ENCODE measurements around the gene GASK1A.
"Not testable (repeated sequence)": the region's sequence is repeated elsewhere in the genome, so short reads cannot be mapped to it uniquely, and the experiment has no call there.

The GASK1A gene

DNA sequence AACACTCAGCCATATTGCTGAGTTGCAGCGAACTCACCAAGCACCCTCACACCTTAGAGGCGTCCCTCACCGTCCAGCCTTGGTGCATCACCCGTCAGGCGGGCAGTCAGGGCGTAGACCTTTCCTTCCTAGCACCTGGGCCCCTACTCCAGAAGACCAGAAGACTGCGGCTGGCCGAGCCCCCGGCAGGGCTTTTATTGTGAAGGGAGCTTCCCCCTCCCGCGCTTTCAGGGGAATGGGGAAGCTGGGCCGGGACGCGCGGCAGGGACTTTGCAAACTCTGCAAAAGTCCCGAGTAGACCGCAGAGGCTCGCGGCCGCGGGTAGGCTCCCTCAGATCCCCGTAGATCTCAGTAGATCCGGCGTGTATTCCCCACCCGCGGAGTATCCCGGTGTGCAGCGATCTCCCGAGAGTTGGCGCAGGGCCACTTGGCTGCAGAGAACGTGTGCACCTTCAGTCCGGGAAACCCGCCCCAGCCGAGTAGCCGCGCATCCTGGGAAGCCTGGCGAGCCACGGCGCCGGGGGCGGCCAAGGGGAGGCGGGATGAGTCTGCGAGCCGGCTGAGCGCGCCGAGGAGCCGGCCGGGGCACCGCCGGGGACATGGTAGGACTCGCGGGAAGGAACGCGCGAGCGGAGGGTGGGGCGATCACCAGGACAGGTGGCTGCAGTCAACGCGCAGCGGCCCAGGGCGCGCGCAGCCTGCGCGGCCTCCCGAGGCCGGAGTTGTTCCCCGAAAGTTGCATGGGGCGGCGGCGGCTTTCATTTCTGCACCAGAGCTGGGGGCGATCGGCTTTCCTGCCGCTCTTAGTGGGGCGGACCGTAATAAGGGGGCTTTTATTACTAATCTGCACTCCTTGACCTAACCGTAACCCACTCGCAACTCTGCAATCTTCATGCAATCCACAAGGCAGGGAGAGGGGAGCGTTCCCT, at the start of gene GASK1A:
Gene GASK1A (plus strand): TSS at position 268 of the 929 bp plus-strand sequence. CDS start 332 bp downstream, at position 600.
- DNase-seq = peak; percentile 83

DNA sequence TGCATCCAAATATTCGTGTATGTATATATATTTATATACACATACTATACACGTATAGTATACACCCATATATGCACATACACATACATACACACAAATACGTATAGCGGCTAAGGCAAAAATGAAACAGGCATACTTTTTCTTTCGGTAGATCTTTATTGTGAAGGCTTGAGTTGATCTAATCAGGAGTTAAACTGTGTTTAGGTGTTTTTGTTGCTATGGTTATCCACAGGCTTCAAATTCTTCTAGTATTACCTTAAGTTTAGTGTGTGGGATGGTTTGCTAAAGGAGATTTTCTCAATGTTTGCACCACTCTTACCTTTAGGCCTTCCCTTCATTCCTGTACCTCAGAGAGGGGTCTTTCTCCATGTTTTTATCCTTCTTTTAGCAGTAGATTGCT, 45.0 kb upstream of the GASK1A start:
- DNase-seq = no peak

DNA sequence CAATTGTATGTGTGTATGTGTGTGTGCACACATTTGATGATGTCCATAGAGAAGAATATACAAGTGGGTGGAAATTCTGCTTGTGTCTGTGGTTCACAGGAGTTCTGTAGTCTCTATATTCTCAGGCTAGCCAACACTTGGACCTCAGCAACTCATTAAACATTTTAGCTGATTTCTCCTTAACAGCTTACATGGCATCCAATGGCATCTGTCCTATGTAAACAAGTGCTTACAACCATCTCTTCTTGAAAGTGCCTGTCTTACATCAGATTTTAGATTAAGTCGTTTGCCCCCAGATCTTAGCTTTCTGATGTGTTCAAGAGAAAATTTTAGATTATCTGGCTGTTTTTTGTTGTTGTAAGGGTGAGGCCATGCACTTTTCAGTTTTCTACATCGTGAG, 44.2 kb upstream of the GASK1A start:
- DNase-seq = no peak

DNA sequence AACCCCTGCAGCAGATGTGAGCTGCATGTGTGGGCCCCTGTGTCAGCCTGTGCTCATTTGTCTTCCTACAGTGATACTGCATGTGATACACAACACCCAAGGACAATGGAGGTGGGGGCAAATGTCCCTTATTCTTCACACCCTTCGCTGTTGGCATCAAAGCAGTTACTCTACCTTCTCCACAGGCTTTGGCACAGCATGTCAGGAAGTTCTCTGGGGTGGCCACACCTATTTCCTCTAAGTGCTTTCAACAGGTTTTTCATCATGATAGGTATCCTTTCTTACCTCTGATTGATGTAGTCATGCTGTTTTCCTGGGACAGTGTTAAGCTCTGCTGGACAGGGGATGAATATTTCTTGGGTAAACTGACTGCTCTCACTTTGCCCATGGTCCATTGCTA, 43.6 kb upstream of the GASK1A start:
- DNase-seq = no peak

DNA sequence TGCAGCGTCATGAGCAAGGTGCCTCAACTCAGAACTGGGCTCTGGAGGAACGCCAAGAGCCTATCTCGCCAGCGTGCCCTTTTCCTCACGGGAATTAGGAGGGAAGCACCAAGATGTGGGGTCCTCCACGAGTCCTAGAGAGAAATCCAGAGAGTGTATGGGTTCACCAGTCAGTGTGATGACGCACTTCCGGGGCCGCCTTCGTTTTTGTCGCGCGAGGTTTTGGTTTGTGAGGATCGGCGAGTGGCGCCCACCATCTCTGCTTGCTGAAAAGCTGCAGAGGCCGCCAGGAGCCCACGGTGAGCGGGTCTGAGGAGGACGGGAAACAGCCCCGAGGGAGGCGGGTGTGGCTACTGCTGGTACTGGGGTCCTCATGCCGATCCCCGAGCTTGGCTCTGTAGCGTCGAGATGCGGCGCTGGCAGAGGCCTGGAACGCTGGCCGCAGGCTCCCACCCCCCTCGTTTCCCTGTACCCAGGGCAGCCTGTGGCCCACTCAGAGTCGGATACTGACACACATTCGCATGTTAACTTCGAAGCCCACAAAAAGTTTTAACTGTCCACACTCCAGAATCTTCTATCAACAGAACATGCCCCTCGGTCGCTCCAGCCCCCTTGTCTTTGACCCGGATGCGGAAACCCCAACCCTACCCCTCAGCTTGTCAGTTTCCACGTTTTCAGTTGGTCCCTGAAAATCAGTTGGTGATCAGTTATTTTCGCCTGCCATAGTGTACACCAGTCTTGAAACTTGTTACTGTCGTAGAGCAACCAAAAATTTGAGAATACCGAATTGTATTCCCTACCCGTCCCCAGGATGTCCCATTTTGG, 42.7 kb upstream of the GASK1A start:
- peak; percentile 72 for DNase-seq

DNA sequence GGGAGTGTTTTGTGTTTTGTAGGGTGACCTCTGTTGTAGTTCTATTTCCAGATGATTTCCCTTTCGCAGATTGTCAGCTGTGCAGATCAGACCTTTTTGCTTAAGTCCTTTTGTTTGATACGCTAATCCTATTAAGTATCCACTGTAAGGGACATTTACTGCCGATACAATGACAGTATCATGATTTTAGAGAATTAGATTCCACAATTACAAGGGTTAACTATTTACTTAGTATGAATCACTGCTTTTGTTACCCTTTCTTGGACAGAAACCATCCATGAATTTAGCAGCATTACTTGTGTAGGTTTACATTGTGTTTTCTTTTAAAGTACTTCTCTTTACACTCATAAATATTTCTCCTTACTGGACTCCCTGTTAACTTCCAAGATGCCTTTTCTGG, 41.8 kb upstream of the GASK1A start:
- no peak for DNase-seq

DNA sequence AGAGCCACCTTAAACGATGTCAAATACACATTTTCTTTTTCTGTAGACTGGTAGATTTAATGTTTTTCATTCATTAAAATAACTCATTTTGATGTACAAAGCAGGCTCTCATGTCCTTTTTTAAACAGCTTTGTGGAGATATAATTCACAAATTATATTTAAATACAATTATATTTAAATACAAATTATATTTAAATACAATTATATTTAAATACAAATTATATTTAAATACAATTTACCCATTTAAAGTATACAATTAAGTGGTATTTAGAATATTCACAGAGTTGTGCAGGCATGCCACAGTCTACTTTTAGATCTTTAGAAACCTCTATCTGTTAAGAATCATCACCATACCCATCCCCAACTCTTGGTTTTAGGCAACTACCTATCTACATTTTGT, 36.4 kb upstream of the GASK1A start:
- no peak for DNase-seq

DNA sequence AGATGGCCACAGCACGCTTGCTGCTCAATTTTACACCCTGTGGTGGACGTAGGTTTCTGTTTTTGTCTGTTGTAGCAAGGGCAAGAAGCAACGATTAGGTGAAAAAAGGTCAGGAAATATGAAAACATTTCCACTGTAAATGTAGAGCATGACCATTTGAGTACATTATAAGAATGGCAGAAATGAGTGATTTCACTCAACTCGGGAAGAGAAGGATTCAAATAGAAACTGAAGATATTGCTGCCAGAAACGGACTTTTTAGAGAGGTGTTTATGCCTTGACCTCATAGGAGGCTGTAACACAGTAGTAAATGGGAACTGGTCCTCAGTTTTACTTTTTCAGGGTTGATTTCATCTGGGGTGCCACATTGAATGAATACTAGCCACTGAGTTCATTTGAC, 33.1 kb upstream of the GASK1A start:
- no peak for DNase-seq

DNA sequence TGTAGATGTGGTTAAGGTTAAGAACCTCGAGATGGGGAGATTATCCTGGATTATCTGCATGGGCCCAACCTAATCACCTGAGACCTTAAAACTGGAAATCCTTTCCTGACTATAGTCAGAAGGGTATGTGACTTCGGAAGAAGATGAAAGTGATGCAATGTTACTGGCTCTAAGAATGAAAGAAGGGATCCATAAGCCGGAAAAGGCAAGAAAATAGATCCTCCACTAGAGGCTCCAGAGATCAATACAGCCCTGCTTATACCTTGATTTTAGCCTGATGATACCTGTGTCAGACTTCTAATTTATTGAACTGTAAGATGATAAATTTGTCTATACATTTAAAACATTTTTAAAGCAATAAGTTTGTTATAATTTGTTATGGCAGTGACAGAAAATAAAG, 21.5 kb upstream of the GASK1A start:
- DNase-seq = no peak

DNA sequence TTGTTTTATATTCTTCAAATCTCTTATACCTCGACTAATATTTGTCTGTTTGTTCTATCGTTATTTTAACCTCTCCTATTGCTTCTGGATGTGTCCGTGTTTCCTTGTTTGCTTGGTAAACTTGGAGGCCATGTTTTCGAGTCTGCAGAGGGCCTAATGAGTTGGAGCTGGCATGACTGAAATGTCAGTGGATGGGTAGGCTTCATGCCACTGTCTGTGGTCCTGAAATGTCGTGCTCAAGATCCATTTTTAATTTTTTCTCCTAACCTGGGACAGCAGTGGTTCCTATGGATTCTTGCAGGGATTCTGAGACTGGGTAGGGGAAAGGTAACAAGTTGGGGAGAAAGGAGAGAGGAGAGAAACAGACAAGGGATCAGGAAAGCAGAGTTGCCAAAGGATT, 18.8 kb upstream of the GASK1A start:
- no peak for DNase-seq

DNA sequence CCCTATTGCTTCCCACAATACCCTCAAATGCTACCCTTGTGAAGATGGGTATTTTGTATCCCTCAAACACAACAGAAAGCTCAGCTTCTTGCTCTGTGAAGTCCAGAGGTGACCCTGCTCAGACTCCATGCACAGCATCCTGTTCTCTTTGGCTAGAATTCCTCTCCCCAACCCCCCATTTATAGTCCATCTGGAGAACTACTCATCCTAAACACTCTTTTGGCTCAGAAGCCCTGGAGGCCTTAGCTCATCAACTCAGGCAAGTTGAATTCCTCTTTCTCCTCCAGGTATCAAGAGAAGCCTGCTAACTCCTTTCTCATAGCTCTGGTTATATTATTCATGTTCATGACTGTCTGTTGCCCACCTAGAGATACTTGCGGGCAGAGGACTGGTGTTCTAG, 18.3 kb upstream of the GASK1A start:
- DNase-seq = no peak

DNA sequence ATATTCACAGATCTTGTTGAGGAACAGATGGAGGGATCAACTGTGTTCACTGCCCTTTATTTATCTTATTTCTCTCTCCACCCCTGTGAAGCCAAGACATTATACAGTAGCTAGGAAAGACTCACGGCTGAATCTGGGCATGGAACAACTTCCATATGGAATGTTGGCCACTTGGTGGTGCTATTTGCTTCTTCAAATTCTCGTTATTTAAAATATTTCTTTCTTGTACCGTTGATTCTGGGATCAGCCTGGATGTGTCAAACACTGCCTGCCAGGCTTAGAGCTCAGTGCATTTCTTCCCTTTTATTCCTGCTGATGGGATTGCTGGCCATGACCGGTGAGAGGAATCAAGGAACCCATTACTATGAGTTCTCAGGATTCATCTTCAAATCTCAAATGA, 17.5 kb upstream of the GASK1A start:
- peak; percentile 64 for DNase-seq

DNA sequence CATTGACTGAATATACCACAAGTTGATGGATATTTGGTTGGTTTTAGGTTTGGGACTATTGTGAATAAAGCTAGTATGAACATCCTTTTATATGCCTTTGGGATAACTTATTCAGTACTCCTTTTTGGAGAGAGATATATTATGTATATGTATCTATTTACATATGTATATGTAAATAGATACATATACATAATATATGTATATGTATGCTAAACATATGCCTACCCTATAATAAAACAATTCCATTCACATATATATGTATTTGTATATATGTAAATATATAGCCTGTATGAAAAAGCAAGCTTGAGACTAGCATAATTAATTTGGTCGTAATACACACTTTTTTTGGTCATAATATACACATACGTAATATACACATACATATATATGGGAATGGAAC, 15.8 kb upstream of the GASK1A start:
- no peak for DNase-seq

DNA sequence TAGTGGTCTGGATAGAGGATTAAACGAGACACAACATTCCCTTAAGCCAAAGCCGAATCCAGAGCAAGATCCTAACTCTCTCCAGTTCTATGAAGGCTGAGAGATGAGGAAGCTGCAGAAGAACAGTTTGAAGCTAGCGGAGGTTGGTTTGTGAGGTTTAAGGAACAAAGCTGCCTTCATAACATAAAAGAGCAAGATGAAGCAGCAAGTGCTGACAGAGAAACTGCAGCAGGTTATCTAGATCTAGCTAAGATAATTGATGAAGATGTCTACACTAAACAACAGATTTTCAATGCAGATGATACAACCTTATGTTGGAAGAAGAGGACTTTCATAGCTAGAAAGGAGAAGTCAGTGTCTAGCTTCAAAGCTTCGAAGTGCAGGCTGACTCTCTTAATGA, 14.8 kb upstream of the GASK1A start:
- DNase-seq = no peak

DNA sequence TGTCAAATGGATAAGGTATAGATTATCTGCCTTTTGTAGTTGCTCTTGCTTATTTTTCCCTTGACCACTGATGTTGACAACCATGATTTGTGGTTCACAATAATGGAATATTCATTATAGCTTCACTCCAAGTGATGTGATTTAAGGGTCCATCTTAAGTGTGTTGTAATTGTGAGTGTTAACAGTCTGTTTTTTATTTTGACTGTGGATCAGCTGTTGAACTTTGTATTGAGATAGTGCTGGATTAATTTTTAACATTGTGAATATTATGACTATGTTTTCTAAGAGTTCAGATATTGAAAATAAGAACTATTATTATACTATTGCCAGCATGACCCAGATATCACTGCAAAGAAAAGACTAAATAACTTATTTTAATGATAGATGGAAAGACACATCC, 8.6 kb upstream of the GASK1A start:
- no peak for DNase-seq

DNA sequence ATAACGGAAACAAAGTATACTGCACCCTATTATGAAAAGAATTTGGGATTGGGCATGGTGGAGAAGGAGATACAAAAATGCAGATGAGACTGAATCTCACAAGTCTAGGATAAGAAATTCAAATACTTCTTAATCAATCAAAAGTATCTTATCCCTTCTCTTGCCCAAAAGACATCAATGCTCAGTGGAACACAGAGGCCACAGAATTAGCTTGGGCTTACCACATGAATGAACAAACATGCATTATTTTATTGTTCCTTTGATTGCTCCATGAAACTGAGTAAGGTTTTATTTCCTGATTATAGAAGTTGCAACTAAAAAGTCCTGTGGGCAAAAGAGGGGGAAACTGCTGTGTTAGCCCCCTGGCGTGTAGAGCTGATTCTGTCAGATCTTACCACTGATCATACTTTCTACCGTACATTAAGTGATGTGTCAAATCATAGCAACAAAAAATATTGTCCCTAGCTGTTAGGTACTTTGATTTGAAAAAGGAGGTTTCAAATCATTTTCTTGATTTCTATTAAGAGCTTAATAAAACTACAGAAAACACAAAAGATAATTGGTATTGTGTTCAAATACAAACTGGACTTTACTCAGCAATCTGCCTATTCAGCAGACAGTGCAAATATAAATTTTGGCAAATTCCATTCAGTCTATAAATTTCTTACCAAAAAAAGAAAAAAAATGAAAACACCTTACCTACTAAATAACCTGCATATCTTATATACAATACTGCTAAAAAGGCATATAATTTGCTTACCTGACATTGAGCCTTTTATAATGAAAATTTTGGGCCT, 7.9 kb upstream of the GASK1A start:
- no peak for DNase-seq

DNA sequence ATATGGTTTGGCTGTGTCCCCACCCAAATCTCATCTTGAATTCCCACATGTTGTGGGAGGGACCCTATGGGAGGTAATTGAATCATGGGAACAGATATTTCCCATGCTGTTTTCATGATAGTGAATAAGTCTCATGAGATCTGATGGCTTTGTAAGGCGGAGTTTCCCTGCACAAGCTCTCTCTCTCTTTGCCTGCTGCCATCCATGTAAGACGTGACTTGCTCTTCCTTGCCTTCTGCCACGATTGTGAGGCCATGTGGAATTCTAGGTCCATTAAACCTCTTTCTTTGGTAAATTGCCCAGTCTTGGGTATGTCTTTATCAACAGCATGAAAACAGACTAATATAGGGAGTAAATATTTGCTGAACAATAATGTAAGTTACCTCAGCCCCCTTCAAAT, 4.2 kb upstream of the GASK1A start:
- not testable (repeated sequence) for DNase-seq

DNA sequence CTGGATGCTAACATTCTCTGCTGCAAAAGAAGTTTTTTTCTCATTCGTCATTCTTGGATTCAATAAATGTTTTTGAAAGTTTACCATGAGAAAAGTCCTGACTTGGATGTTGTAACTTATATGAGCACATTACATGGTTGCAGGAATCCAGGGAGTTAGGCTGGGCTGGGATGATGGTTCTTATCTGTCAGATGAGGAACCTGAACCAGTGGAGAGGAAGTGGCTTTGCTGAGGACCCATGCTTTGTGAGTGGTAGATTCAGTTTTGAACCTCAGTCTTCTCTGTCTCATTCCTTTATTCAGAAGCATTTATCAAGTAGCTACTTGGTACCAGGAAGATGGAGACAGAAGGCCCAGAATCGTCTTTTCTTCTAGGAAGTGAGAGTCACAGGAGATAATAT, 3.7 kb upstream of the GASK1A start:
- DNase-seq = no peak

DNA sequence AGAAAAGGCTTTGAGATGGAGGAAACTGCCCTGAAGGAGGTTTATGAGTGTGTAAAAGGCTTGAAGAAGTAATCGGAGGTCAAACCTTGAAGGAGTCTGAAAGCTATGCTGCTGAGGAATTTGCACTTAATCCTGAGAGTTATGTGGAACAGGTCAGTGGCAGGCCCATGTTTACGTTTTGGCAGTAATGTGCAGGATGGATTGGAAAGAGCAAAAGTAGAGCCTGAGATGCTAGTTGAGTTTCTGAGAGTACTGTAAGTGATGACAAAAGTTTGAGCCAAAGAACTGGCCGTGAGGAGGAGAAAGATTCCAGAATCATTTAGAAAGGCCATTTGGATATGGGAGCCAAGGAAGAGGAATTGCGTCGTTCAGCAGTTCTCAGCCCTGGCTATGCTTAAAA, 3.2 kb upstream of the GASK1A start:
- DNase-seq = no peak

DNA sequence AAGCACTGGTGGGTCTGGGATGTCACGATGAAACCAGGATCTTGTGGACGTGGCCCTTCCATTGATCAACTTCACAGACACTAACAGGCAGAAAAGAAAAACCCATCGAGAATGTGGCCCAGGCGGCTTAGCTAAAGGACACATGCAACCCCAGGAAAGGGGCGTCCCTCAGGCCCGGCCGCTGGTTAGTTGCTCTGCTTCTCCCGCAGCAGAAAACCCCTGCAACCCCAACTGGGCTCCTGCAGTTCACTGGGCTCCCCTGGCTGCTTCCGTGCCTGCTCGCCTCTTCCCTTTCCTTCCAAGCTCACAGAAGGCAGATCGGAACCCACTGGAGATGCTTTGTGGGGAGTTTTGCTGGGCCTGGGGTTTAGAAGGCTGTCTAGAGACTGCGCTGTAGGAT, 1.1 kb downstream of the GASK1A start:
- no peak for DNase-seq

DNA sequence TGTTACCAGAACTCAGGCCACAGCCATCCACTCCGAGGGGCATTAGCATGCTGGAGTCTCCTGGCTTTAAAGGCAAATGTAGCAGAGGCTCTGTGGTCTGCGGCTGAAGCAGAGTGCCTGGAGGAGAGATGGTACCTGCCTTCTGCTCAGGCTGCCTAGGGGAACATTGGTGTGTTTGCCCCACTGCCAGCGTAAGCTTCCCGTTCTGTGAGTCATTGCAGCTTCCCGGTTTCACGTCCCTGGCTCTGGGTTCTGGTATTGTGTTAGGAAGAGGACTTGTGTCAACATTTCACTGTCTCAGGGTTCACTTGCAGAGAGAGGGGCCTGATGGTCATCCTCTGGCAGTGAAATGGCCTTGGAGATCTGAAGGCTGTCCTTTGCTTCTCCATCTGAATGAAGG, 1.8 kb downstream of the GASK1A start:
- DNase-seq = no peak

DNA sequence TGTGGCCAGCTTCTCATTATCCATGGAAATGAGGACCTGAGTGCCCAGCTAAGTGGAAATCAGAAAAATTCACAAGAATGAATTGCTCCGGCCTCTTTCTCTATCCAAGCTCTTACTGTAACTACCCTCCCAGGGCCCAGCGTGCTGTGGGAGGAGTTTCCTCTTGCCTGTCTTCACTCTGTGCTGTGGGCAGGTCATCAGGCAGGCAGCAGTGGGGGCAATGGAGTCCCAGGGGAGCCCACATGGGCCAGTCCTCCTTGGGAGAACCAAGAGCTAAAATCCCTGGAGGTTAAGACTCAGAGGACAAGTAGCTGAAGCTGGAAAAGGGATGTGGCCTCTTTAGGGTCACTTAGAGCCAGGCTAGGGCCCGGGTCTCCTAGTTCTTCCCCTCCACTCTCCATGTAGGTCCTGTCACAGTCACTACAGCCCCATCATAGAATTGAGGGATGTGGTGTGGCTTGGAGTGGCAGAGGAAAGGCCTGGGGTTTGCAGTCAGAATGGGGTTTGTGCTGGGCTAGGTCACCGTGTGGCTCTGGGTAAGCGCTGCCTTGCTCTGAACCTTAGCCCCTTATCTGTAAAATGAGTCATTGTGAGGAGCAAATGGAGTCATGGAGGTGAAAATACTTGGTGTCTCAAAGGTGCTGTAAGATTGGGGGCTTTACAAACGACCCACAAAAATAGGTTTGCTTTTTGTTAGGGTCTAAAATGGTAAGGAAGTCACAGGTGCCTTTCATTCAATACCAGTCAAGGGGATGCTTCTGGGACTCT, 3.7 kb downstream of the GASK1A start:
- DNase-seq = no peak

Measured in right forelimb (tissue), 1 donor.